ENCODE data around the gene PRELID3B.

Gene PRELID3B

GRCh38 chr20:59025511-59025910, 17.1 kb downstream of the PRELID3B start:
- TF ChIP-seq ZFX (IDR thresholded peaks at IDR 0.05) (no peak), CTCF (conservative IDR thresholded peaks at IDR 0.05) (no peak)
- H3K27ac ChIP-seq: no peak overlapping the region

DNA sequence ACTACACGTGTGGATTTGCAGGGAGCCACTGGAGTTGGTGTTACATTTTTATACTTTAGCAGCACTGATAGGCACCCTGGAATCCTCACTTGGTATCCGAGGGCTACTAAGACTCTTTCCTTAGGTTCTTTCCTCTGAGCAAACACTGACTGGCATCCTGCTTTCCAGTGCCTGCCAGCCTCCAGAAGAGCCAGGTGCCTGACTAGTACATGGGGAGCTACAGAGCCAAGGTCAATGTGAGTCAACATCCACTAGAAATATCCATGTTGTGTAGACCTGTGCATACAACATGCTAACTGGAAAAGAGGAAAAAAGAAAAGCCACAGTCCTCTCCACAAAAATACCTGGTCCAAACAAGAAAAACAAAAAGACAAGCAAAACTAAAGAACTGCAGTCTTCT, 17.5 kb downstream of the PRELID3B start:
- TF ChIP-seq CTCF (conservative IDR thresholded peaks at IDR 0.05) (no peak), ZFX (IDR thresholded peaks at IDR 0.05) (no peak)
- no peak overlapping the region for H3K27ac ChIP-seq

DNA sequence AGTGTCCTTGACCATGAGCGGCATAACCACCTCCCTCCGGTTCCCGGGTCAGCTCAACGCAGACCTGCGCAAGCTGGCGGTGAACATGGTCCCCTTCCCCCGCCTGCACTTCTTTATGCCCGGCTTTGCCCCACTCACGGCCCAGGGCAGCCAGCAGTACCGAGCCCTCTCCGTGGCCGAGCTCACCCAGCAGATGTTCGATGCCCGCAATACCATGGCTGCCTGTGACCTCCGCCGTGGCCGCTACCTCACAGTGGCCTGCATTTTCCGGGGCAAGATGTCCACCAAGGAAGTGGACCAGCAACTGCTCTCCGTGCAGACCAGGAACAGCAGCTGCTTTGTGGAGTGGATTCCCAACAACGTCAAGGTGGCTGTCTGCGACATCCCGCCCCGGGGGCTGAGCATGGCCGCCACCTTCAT, 18.5 kb downstream of the PRELID3B start:
- no peak overlapping the region for H3K27ac ChIP-seq
- TF ChIP-seq CTCF (conservative IDR thresholded peaks at IDR 0.05) (no peak), ZFX (IDR thresholded peaks at IDR 0.05) (no peak)

- TF ChIP-seq ZFX (IDR thresholded peaks at IDR 0.05) (no peak), CTCF (conservative IDR thresholded peaks at IDR 0.05) (no peak)
- no peak overlapping the region for H3K27ac ChIP-seq
These were observed 19.0 kb downstream of the PRELID3B start for GRCh38 chr20:59023616-59024015.

- H3K27ac ChIP-seq: no peak overlapping the region
- TF ChIP-seq CTCF (conservative IDR thresholded peaks at IDR 0.05): no peak
- TF ChIP-seq ZFX (IDR thresholded peaks at IDR 0.05): no peak
These were observed 19.8 kb downstream of the PRELID3B start for GRCh38 chr20:59022754-59023153.

GRCh38 chr20:59020938-59021551, 21.5 kb downstream of the PRELID3B start:
- H3K27ac ChIP-seq: no peak overlapping the region
- TF ChIP-seq CTCF (conservative IDR thresholded peaks at IDR 0.05) (no peak), ZFX (IDR thresholded peaks at IDR 0.05) (no peak)

DNA sequence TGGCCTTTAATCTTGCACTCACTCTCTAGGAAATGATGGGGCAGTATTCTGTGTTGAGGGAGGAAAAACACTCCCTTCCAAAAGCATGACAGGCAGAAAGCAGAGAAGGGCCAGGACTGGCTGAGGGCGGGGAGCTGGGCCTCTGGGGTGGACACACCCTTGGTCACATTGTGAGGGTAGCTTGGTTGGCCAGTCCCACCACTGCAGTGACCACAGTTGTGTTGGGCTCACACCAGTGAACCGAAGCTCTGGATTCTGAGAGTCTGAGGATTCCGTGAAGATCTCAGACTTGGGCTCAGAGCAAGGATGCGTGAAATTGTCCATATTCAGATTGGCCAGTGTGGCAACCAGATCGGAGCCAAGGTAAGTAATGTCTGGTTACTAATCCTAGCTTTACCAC, 23.4 kb downstream of the PRELID3B start, which contains the start of gene TUBB1:
Gene TUBB1, plus strand, starts transcription at position 213 of the 400 bp plus-strand sequence. Its CDS starts 94 bp downstream, at position 307.
- no peak for TF ChIP-seq ZFX (IDR thresholded peaks at IDR 0.05)
- H3K27ac ChIP-seq: no peak within 1 kb of the TSS

DNA sequence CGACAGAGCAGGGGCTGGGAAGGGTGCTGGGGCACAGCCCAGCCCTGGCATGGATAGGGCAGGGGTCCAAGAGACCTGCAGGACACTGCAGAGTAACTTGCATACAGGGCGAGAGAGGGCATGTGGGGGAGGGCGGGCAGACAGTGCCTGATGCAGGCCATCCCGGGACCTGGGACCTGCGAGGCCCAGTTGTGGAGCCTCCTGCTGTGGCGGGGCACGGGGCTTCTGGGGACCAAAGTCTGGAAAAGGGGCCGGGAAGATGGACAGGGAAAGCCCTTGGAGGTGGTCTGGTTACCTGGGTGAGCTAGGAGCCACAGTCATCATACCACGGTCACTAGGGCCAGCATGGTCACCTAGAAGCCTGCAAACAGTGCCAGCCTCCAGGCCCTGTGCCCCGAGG, 23.8 kb downstream of the PRELID3B start:
- no peak overlapping the region for H3K27ac ChIP-seq
- TF ChIP-seq ZFX (IDR thresholded peaks at IDR 0.05) (no peak), CTCF (conservative IDR thresholded peaks at IDR 0.05) (no peak)

All from C4-2B (cell line).